Keratinocyte (primary cell): ENCODE results near the gene LRP11. TPM values are rescaled to one million over a fixed set of nuclear protein-coding genes. Genes with fewer than 3 reads are reported as not detected.
A peak's percentile ranks its signal among the peaks of the same experiment; 100 is the strongest.

Source experiments
- DNase-seq: peaks from one replicate; pipeline ENCODE4 v3.0.0-alpha.2; 2011; ENCODE audit warnings: low read depth, missing footprints, low spot score
- FAIRE-seq: peaks from 2 replicates; lab custom pipeline; 2011; peaks lifted over from hg19 to GRCh38; lab: Jason Lieb, UNC
- H2AFZ ChIP-seq: 2 replicates; pipeline ENCODE4 v1.6.0; 2012; ENCODE audit warnings: low read length, control low read depth, inconsistent platforms; ENCODE audit not compliant: control insufficient read depth
- H3K27ac ChIP-seq: 2 replicates; pipeline ENCODE4 v1.5.1; 2011; ENCODE audit warnings: low read length; ENCODE audit not compliant: control insufficient read depth, insufficient read depth
- H3K27me3 ChIP-seq: 3 replicates; pipeline ENCODE4 v1.6.0; 2011; ENCODE audit warnings: low read length; ENCODE audit not compliant: control insufficient read depth, insufficient read depth; ENCODE audit errors: extremely low read depth
- H3K36me3 ChIP-seq, 2 experiments: 2 replicates in 1 of 2; 3 replicates in 1 of 2; pipeline ENCODE4 v1.5.1; 2011; ENCODE audit warnings: low read length in 2 of 2, mild to moderate bottlenecking in 1 of 2; ENCODE audit not compliant: control insufficient read depth in 2 of 2, insufficient read depth in 2 of 2; ENCODE audit errors: extremely low read depth in 1 of 2
- H3K4me1 ChIP-seq: 3 replicates; pipeline ENCODE4 v1.5.1; 2011; ENCODE audit warnings: low read length; ENCODE audit not compliant: control insufficient read depth, insufficient read depth; ENCODE audit errors: extremely low read depth
- H3K4me2 ChIP-seq: 3 replicates; pipeline ENCODE4 v1.6.0; 2011; ENCODE audit warnings: low read depth, low read length; ENCODE audit not compliant: control insufficient read depth, insufficient read depth; ENCODE audit errors: extremely low read depth
- H3K4me3 ChIP-seq, 3 experiments: fragments of 200-600 bp in 1 of 3; sonication (generic) in 1 of 3; 2 replicates in 2 of 3; 3 replicates in 1 of 3; pipeline ENCODE4 v1.5.1; 2011 to 2016; ENCODE audit warnings: low read length in 3 of 3, mild to moderate bottlenecking in 3 of 3, control low read depth in 2 of 3, inconsistent platforms in 1 of 3, low read depth in 1 of 3, mixed read lengths in 1 of 3, mixed run types in 1 of 3, moderate library complexity in 1 of 3; ENCODE audit not compliant: control insufficient read depth in 2 of 3, insufficient read depth in 2 of 3; ENCODE audit errors: extremely low read depth in 1 of 3
- H3K79me2 ChIP-seq: 2 replicates; pipeline ENCODE4 v1.6.0; 2012; ENCODE audit warnings: low read length; ENCODE audit not compliant: control insufficient read depth, insufficient read depth
- H3K9ac ChIP-seq: 3 replicates; pipeline ENCODE4 v1.6.0; 2011; ENCODE audit warnings: low read length; ENCODE audit not compliant: control insufficient read depth, insufficient read depth; ENCODE audit errors: extremely low read depth
- H3K9me1 ChIP-seq: 3 replicates; pipeline ENCODE4 v1.6.0; 2011; ENCODE audit warnings: low read length; ENCODE audit not compliant: control insufficient read depth, insufficient read depth; ENCODE audit errors: extremely low read depth
- H3K9me3 ChIP-seq: 2 replicates; pipeline ENCODE4 v1.5.1; 2012; ENCODE audit warnings: low read depth, low read length; ENCODE audit not compliant: control insufficient read depth
- H4K20me1 ChIP-seq: 3 replicates; pipeline ENCODE4 v1.6.0; 2011; ENCODE audit warnings: low read length; ENCODE audit not compliant: control insufficient read depth, insufficient read depth; ENCODE audit errors: extremely low read depth
- CTCF ChIP-seq, 3 experiments: IDR thresholded peaks in 1 of 3; conservative IDR thresholded peaks in 1 of 3; optimal IDR thresholded peaks in 1 of 3; 2 replicates in 2 of 3; 3 replicates in 1 of 3; pipeline versions ENCODE3 to v1.5.1; 2011; ENCODE audit warnings: low read length in 3 of 3, mild to moderate bottlenecking in 3 of 3, moderate library complexity in 2 of 3, control low read depth in 1 of 3, inconsistent platforms in 1 of 3; ENCODE audit not compliant: insufficient read depth in 2 of 3; ENCODE audit errors: extremely low read depth in 1 of 3
- EZH2 ChIP-seq: IDR thresholded peaks from one replicate; pipeline ENCODE4 v1.6.1; 2012; ENCODE audit warnings: inconsistent platforms, mild to moderate bottlenecking, low read length, moderate library complexity
- dilution Hi-C: fragments of 300-500 bp; cut with MboI; formaldehyde crosslinking; loops from one replicate; pipeline ENCODE4 v1.7.0; 2020; ENCODE audit warnings: low sequenced_read_pairs; ENCODE audit not compliant: extremely low pct_ligation_motif_present
- polyA plus RNA-seq, 5 experiments: library from polyadenylated mRNA; depleted of rRNA in 3 of 5; stranded (reverse) in 3 of 5; stranded (forward) in 1 of 5; unstranded in 1 of 5; fragments of >200 nt; gene quantifications; 1 replicate in 1 of 5; 2 replicates in 3 of 5; 3 replicates in 1 of 5; pipeline versions ENCODE4 v1.2.1 to v1.2.3, GENCODE V29; 2011 to 2012; ENCODE audit warnings: missing spikeins in 2 of 5, low read depth in 1 of 5, low replicate concordance in 1 of 5

LRP11 gene
- polyA plus RNA-seq, 1 donor (not counting 4 experiments of a cell fraction or from before 2014, with no cell fraction given), result 31.1 TPM

DNA sequence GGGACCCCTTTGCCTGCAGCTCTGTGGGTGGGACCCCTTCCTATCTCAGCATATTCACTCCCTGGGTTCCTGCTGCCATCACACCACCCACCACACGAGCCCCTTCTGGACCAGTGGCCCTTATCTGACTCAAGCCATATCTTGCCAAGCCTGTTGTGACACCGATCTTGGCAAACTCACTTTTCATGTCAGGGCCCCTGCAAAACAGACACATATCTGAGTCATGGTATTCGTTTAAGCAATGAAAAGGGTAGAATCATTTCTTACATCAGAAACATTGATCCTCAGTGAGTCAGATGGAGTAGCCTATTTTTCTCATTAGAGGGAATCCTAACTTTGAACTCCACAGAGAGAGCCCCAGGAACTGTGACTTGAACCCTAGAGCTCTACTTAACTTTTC lies 23.2 kb upstream of the LRP11 start:
- H3K27me3 ChIP-seq, result no peaks in the 10 kb centered on the region
- TF ChIP-seq EZH2, result no peak
- TF ChIP-seq CTCF (optimal IDR thresholded peaks at IDR 0.05 in 1 of 3, IDR thresholded peaks at IDR 0.05 in 1 of 3, conservative IDR thresholded peaks at IDR 0.05 in 1 of 3; ENCODE audit: extremely low read depth in 1 of 3, insufficient read depth in 2 of 3, low read length in 3 of 3), result no peak
- dilution Hi-C loops, result no loop called here
- no peaks in the 10 kb centered on the region for H3K79me2 ChIP-seq
- no peaks in the 10 kb centered on the region for H3K9me1 ChIP-seq
- H3K9ac ChIP-seq, result peak overlapping the region; percentile 28
- no peaks in the 10 kb centered on the region for H3K9me3 ChIP-seq
- H2AFZ ChIP-seq, result no peak overlapping the region
- H3K4me1 ChIP-seq, result peaks cover 66% of the 10 kb centered on the region
- peak overlapping the region; percentile 54 for H3K4me2 ChIP-seq
- FAIRE-seq (peak; percentile 83), DNase-seq (peak; percentile 85)
- H3K4me3 ChIP-seq, result peak overlapping the region in 1 of 3 experiments; percentile 28
- no peaks in the 10 kb centered on the region for H3K36me3 ChIP-seq
- no peaks in the 10 kb centered on the region for H4K20me1 ChIP-seq
- peak overlapping the region; percentile 82 for H3K27ac ChIP-seq

GRCh38 chr6:149885888-149886287 lies 21.7 kb upstream of the LRP11 start:
- H3K27ac ChIP-seq, result no peak overlapping the region
- no peaks in the 10 kb centered on the region for H3K9me3 ChIP-seq
- dilution Hi-C loops, result no loop called here
- H3K4me1 ChIP-seq, result peaks cover 61% of the 10 kb centered on the region
- TF ChIP-seq CTCF (optimal IDR thresholded peaks at IDR 0.05 in 1 of 3, IDR thresholded peaks at IDR 0.05 in 1 of 3, conservative IDR thresholded peaks at IDR 0.05 in 1 of 3; ENCODE audit: extremely low read depth in 1 of 3, insufficient read depth in 2 of 3, low read length in 3 of 3) (no peak), EZH2 (no peak)
- H3K9ac ChIP-seq, result no peak overlapping the region
- no peaks in the 10 kb centered on the region for H3K36me3 ChIP-seq
- FAIRE-seq (no peak), DNase-seq (no peak)
- H3K79me2 ChIP-seq, result no peaks in the 10 kb centered on the region
- no peaks in the 10 kb centered on the region for H3K27me3 ChIP-seq
- H3K4me3 ChIP-seq, result no peak overlapping the region
- H2AFZ ChIP-seq, result no peak overlapping the region
- H3K4me2 ChIP-seq, result no peak overlapping the region
- no peaks in the 10 kb centered on the region for H3K9me1 ChIP-seq
- no peaks in the 10 kb centered on the region for H4K20me1 ChIP-seq
